Right renal cortex interstitium (tissue), 3 donors: ENCODE measurements around the gene USP6NL. TPM values are rescaled to one million over a fixed set of nuclear protein-coding genes. Genes with fewer than 3 reads are reported as not detected.
"Not testable (repeated sequence)": the region's sequence is repeated elsewhere in the genome, so short reads cannot be mapped to it uniquely, and the experiment has no call there.

Source experiments
- DNase-seq, 3 donors: peaks; one replicate each; pipeline ENCODE4 v3.0.0-alpha.2; 2013; ENCODE audit warnings: low read depth in 3 of 3, low spot score in 2 of 3
- polyA plus RNA-seq, 3 donors: library from polyadenylated mRNA; unstranded; fragments of 120-200 nt; gene quantifications; one replicate each; pipeline ENCODE4 v1.2.1, GENCODE V29; 2013; ENCODE audit not compliant: insufficient read length in 3 of 3

The USP6NL gene
- polyA plus RNA-seq, result 10 to 100 TPM; 28.9 to 32.6 (median 29.3) TPM

DNA sequence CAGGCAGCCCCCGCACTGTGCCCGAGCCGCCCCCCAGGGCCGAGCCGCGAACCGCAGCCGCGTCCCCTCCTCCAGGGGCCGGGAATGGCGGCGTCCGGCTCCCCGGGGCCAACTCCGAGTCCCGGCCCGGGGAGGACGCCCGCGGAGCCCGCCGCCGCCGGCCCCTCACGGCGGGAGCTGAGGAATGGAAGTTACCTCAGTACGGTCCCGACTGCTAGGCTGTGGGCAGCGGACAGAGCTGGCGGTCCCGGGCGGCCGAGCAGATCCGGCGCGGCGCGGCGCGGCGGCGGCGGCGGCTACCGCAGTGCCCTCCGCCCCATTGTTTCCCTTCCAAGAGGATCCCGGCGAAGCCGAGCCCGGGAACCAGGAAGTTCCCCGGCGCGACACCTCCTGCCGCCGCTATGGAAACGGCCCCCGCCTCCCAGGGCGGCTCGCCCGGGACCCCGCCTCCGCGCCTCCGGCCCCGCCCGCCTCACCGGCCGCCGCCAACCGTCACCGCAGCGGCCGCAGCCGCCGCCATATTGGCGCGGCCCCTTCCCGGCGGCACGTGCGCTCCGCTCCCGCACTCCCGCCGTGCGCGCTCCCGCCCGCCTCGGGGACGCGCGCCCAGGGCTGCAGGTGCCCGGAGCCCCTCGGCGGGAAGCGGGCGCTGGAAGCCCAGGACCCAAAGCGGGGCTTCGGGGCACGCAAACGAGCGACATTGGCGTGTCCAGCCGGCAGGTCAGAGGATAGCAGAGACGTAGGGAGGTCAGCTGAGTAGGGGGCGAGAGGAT, at the start of gene USP6NL:
Gene USP6NL, minus strand, starts transcription at position 403 of the 773 bp plus-strand sequence. CDS start 14,016 bp downstream, outside the sequence.
- DNase-seq, result peak in 2 of 3 donors; percentile 68 to 75

DNA sequence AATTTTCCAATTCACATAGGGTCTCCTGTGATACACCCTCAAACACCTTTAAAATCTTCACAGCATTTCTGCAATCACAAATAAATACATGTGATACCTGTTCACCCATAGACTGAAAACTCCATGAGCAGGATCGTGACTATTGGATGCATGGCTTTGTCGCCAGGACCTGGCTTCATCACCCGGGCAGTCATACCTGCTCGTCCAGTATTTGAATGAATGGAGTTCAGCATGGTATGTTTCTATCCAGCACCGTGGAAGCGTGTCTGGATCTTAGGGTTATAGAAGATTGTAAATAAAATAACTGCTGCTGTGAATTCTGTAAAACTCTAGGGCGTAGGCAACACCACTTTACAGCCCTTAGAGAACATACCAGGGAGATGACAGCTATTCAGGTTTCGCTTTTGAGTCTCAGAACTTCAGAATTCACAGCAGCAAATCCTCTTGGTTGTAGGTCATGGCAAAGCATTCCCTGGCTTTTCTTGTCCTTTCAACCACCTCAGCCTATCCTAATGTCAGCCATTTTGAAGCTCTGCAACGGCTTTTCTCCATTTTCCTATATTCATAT, 47.4 kb upstream of the USP6NL start:
- no peak for DNase-seq

DNA sequence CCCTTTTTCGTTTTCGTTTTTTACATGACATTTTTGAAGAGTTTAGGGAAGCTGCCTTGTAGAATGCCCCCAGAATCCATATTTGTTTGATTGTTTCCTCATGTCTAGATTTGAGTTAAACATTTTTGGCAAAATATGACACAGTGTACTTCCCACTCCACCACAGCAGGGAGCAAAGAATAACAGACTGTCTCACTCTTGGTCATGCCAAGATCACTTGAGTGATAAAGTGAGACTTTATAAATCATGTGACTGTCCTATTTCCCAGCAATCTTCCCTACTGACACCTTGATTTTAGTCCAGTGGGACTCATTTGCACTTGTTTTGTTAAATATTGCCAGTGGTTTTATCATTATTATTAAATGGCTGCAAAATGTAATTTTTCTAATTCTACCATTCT, 44.4 kb upstream of the USP6NL start:
- no peak for DNase-seq

DNA sequence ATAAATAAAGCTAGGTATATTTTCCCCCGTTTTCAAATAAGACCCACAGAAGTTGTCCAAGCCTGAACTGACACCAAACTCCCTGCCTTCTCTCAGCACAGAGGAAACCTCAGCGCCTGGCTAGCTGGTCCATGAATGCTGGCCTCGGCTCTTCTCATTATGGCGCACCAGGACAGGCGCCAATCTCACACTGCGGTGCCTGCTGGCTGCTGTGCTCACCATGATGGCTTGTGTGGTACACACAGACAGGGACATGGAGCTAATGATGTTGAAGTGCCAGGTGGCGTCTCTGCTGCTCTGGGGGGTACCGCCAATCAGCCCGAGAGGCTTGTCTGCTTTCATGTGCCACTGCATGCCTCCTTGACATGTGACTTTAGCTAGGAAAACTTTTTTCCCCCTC, 43.2 kb upstream of the USP6NL start:
- DNase-seq, result no peak

DNA sequence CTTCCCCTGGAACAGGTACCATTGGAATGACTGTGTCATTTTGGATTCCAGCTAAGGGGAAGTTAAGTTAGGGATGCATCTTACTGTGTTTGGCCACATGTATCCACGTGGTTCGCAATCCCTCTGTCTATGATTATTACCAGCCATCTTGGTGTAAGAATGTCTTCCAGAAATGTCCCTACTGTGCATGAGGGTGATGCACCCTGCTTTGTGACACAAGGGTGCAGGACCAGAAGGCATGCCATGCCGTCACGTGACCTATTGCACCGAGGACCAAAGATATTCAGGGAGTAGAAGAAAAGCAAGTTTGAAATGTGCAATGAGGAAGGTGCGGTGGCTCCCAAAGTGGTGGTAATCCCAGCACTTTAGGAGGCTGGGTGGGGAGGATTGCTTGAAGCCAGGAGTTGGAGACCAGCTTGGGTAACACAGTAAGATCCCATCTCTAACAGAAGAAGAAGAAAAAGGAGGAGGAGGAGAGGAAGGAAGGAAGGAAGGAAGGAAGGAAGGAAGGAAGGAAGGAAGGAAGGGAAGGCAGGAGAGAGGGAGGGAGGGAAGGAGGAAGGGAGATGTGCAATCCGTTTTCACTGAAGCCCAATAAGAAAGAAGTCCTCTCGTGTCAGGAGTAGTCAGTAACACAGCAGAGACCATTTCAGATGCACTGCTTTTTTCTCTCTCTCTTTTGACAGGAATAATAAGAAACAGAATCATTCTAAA, 42.5 kb upstream of the USP6NL start:
- no peak for DNase-seq

DNA sequence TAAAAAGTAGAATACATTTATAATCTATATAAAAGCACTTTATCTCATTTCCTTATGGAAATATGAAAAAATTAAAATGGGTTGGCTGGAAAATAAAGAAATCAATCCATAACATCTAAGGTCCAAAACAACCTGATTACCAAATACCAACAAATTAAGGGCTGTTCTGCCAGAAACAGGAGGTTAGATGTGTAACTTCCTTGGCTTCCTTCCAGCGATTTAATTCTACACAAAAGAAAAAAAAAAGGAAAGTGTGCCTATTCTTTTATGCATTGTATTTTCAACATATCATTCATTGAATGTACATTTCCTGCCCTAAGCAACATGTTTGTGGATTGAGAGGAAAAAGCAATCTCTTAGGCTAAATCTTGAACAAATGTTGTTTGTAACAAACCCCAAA, 36.2 kb upstream of the USP6NL start:
- DNase-seq, result no peak

DNA sequence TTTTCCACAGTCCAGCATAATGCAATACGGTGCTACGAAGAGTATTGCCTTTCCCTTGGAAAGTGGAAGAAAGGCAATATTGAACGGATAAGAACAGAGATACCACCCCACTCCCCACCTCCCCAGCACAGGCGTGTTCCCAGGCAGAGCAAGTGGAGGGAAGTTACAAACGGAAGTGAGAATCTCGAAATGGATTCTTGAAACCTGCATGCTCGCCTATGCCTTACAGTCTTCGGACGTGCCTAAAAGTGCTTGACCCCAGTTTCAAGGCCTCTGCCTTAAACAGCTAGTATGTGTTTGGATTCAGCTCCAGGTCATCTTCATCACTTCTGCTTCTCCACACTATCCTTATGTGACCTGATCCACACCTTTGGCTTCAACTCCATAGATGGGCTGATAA, 35.0 kb upstream of the USP6NL start:
- no peak for DNase-seq

DNA sequence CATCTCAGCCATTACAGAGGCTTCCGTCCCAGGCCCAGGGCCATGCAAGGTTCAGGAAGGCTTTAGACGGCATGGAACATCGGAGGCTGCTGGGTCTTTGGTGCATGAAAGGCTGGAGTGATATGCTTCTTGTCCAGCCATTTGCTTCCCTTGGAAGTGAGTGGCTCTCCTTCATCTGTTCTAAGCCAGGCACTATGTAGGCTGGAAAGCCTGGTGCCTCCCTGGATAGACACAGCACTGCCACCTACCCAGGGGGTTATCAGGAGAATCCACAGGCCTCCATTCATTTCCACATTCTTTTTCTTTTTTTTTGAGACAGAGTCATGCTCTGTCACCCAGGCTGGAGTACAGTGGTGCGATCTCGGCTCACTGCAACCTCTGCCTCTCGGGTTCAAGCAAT, 31.6 kb upstream of the USP6NL start:
- DNase-seq, result no peak

DNA sequence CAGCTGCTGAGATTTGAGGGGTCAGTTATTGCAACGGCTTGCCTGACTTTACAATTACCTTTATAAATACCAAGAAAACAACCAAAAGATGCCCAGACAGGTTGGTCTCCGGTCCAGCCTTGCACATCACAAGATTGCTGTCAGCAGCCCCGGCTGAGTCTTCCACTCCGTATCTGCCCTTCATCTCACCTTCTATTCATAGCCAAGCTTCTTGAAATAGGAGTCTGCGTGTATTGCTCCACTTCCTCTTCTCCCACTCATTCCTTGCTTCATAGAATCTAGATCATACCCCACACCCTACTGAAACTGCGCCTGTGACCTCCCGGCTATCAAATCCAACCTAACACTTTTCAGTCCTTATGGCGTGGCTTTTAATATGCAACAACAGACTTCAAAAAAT, 31.1 kb upstream of the USP6NL start:
- DNase-seq, result no peak

DNA sequence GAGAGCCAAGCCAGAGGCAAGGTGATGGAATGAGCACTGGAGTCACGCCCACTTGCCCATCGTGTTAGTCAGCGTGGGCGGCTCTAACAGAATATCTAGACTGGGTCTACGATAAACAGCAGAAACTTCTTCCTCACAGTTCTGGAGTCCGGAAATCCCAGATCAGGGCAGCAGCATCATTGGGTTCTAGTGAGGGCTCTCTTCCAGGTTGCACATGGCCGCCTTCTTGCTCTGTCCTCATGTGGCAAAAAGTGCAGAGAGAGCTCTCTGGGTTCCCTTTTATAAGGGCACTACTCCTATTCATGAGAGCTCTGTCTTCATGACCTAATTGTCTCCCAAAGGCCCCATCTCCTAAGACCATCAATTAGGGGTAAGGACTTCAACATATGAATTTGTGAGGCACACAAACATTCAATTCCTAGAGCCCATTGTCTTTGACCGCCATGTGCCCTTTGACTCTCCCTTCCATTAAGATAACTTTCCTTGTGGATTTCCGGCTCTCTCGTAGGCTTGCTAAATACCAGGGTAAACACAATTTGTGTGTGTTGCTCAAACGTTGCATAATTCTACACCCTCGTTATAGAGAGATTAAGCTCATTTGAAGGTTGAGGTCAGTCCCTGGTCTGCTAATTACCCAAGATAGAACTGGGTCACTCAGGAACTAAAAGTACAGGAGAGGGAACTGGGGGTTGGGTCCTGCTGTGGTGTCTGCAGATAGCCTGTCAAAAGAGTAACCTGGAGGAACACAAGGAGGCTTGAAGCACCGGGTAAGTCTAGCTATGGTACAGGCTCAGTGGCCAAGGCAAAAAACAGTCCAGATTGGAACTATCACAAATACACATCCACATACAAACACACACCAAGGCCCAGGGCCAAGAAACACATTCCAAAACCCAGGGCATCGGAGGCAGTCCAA, 28.7 kb upstream of the USP6NL start:
- DNase-seq, result no peak

DNA sequence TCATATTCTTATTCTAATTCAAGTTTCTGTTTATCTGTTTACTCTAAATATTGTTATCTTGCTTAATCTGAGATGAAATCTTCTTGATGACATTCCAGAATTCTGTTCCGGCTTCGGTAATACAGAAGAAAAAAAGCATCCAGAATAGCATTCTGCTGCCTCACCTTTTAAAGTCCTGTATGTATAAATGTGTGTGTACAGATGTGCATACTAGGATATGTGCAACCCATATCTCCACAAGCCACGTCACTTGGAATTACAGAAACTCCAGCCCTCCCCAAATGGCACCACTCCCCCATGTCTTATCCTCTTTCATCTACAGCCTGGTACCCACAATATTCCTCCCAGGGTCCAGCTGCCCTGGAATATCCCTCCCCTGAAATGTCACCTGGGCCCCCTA, 27.9 kb upstream of the USP6NL start:
- no peak for DNase-seq

DNA sequence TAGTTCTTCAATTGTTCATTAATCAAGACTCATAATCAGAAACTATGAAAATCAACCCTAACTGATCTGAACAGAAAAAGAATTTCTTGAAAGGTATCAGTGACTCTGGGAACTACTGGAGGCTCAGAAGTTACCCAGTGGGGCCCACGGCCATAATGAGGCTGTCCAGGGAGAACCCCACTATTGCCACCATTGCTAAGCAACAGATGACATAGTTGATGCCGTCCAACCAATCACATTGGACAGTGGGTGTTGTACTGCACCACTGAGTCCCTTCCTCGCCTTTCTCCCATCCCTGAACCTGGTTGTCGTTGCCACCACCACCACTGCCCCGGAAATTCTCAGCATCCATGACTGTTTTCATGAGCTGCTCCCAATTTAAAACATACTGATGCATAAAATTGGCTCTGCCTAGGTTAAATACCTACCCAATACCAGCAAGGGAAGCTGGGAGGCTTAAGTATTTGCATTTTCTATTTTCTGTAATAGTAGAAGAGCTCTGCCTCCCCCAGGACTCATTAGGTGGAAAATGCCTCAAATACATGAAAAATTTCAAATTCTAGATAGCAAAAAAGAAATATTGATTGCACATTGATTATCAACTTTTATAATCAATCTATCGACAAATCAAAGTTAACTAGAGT, 26.7 kb upstream of the USP6NL start:
- no peak for DNase-seq

DNA sequence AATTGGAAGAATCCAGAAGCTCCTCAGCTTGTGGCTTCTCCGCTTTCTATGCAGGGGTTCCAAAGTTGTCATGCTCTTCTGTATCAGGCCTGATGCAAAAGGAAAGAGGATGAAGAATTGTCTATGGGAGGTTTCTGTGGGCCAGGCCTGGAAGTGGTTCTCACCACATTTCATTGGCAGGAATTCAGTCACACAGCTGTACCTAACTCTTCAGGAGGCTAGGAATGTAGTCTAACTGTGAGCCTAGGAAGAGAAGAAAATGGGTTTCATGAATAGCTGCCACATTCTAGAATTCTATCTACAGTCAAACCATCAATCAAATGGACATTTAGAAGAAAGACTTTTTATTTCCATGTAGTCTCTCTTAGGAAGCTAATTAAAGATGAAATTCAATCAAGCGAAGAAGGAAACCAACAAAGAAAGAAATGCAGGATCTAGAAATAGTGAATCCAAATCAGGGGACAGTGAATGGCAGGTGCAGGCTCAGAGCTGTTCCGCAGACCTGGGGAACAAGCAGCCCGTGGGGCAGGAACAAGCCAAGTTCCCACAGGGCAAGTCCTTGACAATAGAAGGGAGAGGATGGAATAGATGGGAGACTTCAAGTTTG, 25.4 kb upstream of the USP6NL start:
- no peak for DNase-seq

DNA sequence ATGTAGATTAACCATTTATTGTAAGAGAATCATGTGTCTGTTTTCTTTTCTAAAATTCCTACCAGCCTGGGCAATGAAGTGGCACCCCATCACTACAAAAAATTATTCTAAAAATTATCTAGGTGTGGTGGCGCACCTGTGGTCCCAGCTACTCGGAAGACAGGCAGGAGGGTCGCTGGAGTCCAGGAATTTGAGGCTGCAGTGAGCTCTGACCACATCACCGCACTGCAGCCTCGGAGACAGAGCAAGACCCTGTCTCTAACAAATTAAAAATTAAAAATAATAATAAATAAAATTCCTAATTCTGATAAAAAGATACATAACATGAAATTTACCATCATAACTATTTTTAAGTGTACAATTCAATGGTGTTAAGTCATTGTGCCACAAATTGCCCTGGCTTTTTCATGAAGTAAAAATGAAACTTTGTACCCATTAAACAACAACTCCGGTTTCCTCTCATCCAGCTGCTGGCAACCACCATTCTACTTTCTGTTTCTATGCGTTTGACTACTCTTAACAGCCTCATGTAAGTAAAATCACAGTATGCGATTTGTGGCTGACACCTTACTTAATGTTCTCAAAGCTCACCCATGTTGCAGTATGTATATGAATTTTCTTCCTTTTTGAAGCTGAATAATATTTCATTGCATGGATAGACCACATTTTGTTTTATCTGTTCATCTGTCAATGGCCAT, 20.6 kb upstream of the USP6NL start:
- DNase-seq, result no peak

DNA sequence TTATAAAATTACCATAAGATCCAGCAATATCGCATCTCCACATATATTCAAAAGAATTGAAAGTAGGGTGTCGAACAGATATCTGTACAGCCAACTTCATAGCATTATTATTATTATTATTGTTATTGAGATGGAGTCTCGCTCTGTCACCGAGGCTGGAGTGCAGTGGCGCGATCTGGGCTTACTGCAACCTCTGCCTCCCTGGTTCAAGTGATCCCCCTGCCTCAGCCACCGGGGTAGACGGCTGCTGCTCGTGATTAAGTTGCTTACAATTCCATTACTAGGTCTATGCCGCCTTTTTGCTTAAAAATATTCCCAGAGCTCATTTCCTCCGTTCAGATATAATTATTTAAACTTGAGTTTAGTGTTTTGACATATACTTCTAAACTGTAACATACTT, 19.8 kb upstream of the USP6NL start:
- DNase-seq, result no peak

DNA sequence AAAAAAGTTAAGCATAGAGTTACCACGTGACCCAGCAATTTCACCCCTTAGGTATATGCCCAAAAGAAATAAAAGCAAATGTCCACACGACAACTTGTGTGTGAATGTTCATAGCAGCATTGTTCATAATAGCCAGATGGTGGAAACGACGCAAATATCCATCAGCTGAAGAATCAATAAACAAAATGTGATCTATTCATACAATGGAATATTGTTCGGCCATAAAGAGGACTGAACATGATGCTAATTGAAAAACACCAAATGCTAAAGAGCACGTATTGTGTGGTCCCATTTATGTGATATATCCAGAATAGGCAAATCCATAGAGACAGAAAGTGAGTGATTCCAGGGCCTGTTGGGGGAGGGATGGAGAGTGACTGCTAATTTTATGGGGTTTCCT, 18.3 kb upstream of the USP6NL start:
- DNase-seq, result no peak

DNA sequence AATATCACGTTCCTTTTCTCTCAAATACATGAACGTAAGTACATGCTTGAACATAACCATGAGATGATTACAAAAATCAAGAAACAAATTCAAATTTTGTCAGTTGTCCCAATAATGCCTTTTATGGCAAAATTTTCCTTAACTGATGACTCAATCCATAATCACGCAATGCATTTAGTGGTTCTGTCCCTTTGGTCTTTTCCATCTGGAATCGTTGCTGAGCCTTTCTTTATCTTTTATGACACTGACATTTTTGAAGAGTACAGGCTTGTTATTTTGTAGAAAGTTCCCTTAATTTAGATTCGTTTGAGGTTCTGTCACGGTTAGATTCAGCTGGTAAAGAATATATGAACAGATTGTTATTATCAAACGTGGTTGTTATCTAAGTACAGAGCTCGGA, 16.5 kb upstream of the USP6NL start:
- DNase-seq, result not testable (repeated sequence)

DNA sequence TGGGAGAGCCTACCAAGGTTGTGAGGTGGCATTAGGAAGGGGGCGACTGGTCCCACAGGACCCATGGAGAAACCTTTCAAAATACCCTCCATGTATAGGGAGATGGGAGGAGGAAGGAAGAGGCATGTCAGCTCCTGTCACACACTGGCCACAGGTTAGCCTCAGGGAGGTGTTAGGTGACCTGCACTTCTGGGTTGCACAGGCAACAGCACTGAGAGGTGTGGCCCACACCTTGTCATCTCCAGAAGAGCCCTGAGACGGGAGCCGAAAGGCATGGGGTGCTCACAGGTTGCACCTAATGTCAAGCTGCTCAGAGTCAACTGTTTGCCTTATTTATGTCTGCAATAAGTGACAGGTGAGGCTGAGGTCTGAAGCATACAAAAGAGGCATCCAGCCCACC, 14.6 kb upstream of the USP6NL start:
- DNase-seq, result no peak

DNA sequence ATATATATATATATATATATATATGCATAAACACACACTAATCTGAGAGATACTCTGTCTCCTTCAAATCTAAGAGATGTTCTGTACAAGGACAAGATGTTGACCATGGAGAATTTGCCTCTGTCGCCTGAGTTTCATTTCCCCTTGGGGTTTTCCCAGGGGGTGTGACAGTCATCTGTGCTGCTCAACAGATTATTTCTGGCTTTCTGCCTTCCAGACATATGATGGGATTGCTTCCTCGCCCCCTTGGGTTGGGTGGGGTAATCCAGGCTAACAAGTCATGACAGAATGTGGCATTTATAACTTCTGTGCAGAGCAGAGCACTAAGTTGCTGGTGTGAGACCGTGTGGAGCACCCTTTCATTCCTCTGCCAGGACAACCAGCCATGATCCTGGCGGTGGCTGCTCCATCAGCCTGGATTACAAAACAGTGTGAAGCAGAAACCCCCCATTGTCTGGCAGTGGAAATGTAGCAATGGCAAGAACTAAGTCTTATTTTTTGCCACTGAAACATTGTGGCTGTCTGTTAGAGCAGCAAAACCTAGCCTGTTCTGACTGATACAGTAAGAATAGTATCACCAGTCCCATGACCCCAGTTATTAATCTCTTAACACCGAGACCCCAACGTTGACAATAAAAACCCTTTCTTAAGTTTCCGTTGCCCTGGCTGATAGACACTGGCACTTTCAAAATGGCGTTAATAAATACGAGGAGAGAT, 13.7 kb upstream of the USP6NL start:
- no peak for DNase-seq
